HepG2 (cell line): ENCODE results near the gene GAS5. TPM values are rescaled to one million over a fixed set of nuclear protein-coding genes. Genes with fewer than 3 reads are reported as not detected.

Experiments used
- KDM5B ChIP-seq: sonication (generic); formaldehyde crosslinking; IDR thresholded peaks from 2 replicates; pipeline ENCODE4 v1.4.0; 2020; ENCODE audit warnings: missing genetic modification reagents, mild to moderate bottlenecking, borderline replicate concordance
- KLF11 ChIP-seq: IDR thresholded peaks from 2 replicates; pipeline ENCODE4 v1.6.1; 2016; ENCODE audit warnings: missing compliant biosample characterization
- PRMT3 ChIP-seq: sonication (generic); formaldehyde crosslinking; IDR thresholded peaks from 2 replicates; pipeline ENCODE4 v1.8.1; 2022; ENCODE audit warnings: low read depth, mild to moderate bottlenecking, moderate library complexity, missing genetic modification reagents, borderline replicate concordance
- TEAD3 ChIP-seq: optimal IDR thresholded peaks from 2 replicates; pipeline ENCODE3; 2016; ENCODE audit warnings: borderline replicate concordance
- ZNF331 ChIP-seq: sonication (generic); formaldehyde crosslinking; IDR thresholded peaks from 2 replicates; pipeline ENCODE4 v1.4.0; 2020; ENCODE audit warnings: missing genetic modification reagents
- ZNF33B ChIP-seq: sonication (generic); formaldehyde crosslinking; IDR thresholded peaks from 2 replicates; pipeline ENCODE4 v1.5.1; 2020; ENCODE audit warnings: mild to moderate bottlenecking, missing genetic modification reagents
- polyA plus RNA-seq, 8 experiments: library from polyadenylated mRNA; depleted of rRNA in 3 of 8; stranded (reverse) in 7 of 8; unstranded in 1 of 8; fragments of >200 nt; fragmentation: Illumina TruSeq in 4 of 8; extraction: Trizol in 4 of 8; gene quantifications; 2 replicates each; pipeline versions ENCODE4 v1.2.1 to v1.2.3, GENCODE V29; 2011 to 2016; ENCODE audit warnings: low read depth in 4 of 8, missing spikeins in 1 of 8, mixed read lengths in 1 of 8; ENCODE audit not compliant: insufficient read depth in 1 of 8
- total RNA-seq, 5 experiments: library from RNA; depleted of rRNA; stranded (reverse); fragments of >200 nt; fragmentation: Illumina TruSeq; extraction: Trizol; gene quantifications; 2 replicates each; pipeline ENCODE4 v1.2.3, GENCODE V29; 2016; ENCODE audit warnings: low read depth in 1 of 5
- TF ChIP-seq, protein P1 (sequence below): sonication (generic); formaldehyde crosslinking; IDR thresholded peaks from 2 replicates; pipeline ENCODE4 v1.4.0; 2020; ENCODE audit warnings: missing genetic modification reagents, borderline replicate concordance
- TF ChIP-seq, protein P2 (sequence below): sonication (generic); formaldehyde crosslinking; IDR thresholded peaks from 2 replicates; pipeline ENCODE4 v1.5.0; 2020; ENCODE audit warnings: missing genetic modification reagents
- TF ChIP-seq, protein P3 (sequence below): sonication (generic); formaldehyde crosslinking; IDR thresholded peaks from 2 replicates; pipeline ENCODE4 v1.5.0; 2020; ENCODE audit warnings: mild to moderate bottlenecking, missing genetic modification reagents
- TF ChIP-seq, protein P4 (sequence below): sonication (generic); formaldehyde crosslinking; IDR thresholded peaks from 2 replicates; pipeline ENCODE4 v1.5.1; 2020; ENCODE audit warnings: mild to moderate bottlenecking, missing genetic modification reagents
- TF ChIP-seq, protein P5 (sequence below): sonication (generic); formaldehyde crosslinking; IDR thresholded peaks from 2 replicates; pipeline ENCODE4 v1.4.0; 2020; ENCODE audit warnings: mild to moderate bottlenecking, missing genetic modification reagents, borderline replicate concordance
- TF ChIP-seq, protein P6 (sequence below): sonication (generic); formaldehyde crosslinking; IDR thresholded peaks from 2 replicates; pipeline ENCODE4 v1.8.0; 2022; ENCODE audit warnings: missing genetic modification reagents, mild to moderate bottlenecking, moderate library complexity, borderline replicate concordance

Gene GAS5
- total and polyA plus RNA-seq, 2 of the 13 experiments (the other 11 are each of a cell fraction or from before 2014, with no cell fraction given): 352 to 738 TPM

DNA sequence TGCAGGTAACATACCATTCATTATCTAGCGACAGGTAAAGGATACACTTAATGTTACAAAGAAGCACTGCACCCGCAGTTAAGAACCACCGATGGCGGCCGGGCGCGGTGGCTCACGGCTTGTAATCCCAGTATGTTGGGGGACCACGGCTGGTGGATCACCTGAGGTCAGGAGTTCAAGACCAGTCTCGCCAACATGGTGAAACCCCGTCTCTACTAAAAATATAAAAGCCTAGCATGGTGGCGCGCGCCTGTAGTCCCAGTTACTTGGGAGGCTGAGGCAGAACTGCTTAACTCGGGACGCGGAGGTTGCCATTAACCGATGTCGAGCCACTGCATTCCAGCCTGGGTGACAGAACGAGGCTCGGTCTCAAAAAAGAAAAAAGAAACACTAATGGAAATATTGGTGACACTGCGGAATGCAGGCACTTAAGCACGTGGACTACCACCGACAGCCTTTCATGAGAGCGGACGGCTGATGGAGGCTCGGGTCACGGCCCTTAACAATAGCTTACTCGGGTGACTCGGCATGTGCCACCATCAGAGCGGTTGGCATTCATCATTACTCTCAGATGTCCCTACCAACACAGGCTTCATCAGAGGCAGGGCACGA is 542 bp downstream of the GAS5 start (continued):
- TF ChIP-seq, protein P1, sequence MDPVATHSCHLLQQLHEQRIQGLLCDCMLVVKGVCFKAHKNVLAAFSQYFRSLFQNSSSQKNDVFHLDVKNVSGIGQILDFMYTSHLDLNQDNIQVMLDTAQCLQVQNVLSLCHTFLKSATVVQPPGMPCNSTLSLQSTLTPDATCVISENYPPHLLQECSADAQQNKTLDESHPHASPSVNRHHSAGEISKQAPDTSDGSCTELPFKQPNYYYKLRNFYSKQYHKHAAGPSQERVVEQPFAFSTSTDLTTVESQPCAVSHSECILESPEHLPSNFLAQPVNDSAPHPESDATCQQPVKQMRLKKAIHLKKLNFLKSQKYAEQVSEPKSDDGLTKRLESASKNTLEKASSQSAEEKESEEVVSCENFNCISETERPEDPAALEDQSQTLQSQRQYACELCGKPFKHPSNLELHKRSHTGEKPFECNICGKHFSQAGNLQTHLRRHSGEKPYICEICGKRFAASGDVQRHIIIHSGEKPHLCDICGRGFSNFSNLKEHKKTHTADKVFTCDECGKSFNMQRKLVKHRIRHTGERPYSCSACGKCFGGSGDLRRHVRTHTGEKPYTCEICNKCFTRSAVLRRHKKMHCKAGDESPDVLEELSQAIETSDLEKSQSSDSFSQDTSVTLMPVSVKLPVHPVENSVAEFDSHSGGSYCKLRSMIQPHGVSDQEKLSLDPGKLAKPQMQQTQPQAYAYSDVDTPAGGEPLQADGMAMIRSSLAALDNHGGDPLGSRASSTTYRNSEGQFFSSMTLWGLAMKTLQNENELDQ (CRISPR knock-in tag): no peak
- peak; percentile 62 for TF ChIP-seq KDM5B (CRISPR knock-in tag)
- TF ChIP-seq, protein P2, sequence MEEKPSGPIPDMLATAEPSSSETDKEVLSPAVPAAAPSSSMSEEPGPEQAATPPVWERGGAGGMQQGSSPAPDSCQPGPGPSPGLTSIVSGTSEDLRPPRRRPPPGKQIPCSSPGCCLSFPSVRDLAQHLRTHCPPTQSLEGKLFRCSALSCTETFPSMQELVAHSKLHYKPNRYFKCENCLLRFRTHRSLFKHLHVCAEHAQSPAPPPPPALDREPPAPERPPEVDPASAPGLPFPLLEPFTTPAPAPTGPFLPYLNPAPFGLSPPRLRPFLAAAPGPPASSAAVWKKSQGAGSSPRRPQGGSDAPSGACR (CRISPR knock-in tag): no peak
- TF ChIP-seq PRMT3 (CRISPR knock-in tag): no peak
- TF ChIP-seq, protein P3, sequence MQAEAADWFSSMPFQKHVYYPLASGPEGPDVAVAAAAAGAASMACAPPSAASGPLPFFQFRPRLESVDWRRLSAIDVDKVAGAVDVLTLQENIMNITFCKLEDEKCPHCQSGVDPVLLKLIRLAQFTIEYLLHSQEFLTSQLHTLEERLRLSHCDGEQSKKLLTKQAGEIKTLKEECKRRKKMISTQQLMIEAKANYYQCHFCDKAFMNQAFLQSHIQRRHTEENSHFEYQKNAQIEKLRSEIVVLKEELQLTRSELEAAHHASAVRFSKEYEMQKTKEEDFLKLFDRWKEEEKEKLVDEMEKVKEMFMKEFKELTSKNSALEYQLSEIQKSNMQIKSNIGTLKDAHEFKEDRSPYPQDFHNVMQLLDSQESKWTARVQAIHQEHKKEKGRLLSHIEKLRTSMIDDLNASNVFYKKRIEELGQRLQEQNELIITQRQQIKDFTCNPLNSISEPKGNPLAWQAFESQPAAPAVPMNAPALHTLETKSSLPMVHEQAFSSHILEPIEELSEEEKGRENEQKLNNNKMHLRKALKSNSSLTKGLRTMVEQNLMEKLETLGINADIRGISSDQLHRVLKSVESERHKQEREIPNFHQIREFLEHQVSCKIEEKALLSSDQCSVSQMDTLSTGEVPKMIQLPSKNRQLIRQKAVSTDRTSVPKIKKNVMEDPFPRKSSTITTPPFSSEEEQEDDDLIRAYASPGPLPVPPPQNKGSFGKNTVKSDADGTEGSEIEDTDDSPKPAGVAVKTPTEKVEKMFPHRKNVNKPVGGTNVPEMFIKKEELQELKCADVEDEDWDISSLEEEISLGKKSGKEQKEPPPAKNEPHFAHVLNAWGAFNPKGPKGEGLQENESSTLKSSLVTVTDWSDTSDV: no peak
- TF ChIP-seq, protein P4, sequence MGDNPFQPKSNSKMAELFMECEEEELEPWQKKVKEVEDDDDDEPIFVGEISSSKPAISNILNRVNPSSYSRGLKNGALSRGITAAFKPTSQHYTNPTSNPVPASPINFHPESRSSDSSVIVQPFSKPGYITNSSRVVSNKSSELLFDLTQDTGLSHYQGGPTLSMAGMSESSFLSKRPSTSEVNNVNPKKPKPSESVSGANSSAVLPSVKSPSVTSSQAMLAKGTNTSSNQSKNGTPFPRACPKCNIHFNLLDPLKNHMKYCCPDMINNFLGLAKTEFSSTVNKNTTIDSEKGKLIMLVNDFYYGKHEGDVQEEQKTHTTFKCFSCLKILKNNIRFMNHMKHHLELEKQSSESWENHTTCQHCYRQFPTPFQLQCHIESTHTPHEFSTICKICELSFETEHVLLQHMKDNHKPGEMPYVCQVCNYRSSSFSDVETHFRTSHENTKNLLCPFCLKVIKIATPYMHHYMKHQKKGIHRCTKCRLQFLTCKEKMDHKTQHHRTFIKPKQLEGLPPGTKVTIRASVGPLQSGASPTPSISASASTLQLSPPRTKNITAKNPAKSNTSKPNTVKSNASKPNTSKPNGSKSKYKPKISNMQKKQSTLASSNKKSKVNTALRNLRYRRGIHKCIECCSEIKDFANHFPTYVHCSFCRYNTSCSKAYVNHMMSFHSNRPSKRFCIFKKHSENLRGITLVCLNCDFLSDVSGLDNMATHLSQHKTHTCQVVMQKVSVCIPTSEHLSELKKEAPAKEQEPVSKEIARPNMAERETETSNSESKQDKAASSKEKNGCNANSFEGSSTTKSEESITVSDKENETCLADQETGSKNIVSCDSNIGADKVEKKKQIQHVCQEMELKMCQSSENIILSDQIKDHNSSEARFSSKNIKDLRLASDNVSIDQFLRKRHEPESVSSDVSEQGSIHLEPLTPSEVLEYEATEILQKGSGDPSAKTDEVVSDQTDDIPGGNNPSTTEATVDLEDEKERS (CRISPR knock-in tag): no peak; the same call in 1 of the 2 replicates
- TF ChIP-seq, protein P5, sequence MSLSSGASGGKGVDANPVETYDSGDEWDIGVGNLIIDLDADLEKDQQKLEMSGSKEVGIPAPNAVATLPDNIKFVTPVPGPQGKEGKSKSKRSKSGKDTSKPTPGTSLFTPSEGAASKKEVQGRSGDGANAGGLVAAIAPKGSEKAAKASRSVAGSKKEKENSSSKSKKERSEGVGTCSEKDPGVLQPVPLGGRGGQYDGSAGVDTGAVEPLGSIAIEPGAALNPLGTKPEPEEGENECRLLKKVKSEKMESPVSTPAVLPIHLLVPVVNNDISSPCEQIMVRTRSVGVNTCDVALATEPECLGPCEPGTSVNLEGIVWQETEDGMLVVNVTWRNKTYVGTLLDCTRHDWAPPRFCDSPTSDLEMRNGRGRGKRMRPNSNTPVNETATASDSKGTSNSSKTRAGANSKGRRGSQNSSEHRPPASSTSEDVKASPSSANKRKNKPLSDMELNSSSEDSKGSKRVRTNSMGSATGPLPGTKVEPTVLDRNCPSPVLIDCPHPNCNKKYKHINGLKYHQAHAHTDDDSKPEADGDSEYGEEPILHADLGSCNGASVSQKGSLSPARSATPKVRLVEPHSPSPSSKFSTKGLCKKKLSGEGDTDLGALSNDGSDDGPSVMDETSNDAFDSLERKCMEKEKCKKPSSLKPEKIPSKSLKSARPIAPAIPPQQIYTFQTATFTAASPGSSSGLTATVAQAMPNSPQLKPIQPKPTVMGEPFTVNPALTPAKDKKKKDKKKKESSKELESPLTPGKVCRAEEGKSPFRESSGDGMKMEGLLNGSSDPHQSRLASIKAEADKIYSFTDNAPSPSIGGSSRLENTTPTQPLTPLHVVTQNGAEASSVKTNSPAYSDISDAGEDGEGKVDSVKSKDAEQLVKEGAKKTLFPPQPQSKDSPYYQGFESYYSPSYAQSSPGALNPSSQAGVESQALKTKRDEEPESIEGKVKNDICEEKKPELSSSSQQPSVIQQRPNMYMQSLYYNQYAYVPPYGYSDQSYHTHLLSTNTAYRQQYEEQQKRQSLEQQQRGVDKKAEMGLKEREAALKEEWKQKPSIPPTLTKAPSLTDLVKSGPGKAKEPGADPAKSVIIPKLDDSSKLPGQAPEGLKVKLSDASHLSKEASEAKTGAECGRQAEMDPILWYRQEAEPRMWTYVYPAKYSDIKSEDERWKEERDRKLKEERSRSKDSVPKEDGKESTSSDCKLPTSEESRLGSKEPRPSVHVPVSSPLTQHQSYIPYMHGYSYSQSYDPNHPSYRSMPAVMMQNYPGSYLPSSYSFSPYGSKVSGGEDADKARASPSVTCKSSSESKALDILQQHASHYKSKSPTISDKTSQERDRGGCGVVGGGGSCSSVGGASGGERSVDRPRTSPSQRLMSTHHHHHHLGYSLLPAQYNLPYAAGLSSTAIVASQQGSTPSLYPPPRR: no peak
- TF ChIP-seq TEAD3 (CRISPR knock-in tag): no peak
- TF ChIP-seq KLF11: no peak
- TF ChIP-seq ZNF33B: no peak
- TF ChIP-seq ZNF331 (CRISPR knock-in tag): no peak
- TF ChIP-seq, protein P6, sequence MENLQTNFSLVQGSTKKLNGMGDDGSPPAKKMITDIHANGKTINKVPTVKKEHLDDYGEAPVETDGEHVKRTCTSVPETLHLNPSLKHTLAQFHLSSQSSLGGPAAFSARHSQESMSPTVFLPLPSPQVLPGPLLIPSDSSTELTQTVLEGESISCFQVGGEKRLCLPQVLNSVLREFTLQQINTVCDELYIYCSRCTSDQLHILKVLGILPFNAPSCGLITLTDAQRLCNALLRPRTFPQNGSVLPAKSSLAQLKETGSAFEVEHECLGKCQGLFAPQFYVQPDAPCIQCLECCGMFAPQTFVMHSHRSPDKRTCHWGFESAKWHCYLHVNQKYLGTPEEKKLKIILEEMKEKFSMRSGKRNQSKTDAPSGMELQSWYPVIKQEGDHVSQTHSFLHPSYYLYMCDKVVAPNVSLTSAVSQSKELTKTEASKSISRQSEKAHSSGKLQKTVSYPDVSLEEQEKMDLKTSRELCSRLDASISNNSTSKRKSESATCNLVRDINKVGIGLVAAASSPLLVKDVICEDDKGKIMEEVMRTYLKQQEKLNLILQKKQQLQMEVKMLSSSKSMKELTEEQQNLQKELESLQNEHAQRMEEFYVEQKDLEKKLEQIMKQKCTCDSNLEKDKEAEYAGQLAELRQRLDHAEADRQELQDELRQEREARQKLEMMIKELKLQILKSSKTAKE (CRISPR knock-in tag): no peak
